OCI-LY3 (cell line): ENCODE data around the gene ATOH8.

ENCODE experiments used
- EZH2phosphoT487 ChIP-seq: fragments of 200-600 bp; shearing (Covaris generic); IDR thresholded peaks from 2 replicates; pipeline ENCODE4 v1.6.1; 2018; ENCODE audit warnings: antibody characterized with exemption, mixed run types, low read depth
- TF ChIP-seq, protein P1 (sequence below): fragments of 200-600, 300-600 bp; sonication (generic); IDR thresholded peaks from 2 replicates; pipeline ENCODE4 v1.5.1; 2014; ENCODE audit warnings: antibody characterized with exemption, low read length, low read depth

DNA sequence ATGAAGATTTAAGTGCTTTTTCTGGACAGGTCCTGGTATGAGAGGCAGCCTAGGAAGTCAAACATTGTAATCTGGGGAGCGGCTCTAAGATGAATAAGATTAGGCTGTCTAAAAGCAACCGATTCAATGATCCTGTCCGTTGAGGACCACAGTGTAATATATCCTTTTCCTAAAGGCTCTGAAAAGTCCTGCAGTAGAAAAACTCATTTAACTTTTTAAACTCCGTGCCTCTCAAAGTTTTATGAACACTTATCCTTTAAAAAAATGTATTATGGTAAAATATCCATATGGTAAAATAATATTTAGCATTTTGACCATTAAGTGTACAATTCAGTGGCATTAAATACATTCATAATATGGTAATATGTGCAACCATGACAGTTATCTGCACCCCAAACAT lies 39.8 kb downstream of the ATOH8 start:
- TF ChIP-seq, protein P1, sequence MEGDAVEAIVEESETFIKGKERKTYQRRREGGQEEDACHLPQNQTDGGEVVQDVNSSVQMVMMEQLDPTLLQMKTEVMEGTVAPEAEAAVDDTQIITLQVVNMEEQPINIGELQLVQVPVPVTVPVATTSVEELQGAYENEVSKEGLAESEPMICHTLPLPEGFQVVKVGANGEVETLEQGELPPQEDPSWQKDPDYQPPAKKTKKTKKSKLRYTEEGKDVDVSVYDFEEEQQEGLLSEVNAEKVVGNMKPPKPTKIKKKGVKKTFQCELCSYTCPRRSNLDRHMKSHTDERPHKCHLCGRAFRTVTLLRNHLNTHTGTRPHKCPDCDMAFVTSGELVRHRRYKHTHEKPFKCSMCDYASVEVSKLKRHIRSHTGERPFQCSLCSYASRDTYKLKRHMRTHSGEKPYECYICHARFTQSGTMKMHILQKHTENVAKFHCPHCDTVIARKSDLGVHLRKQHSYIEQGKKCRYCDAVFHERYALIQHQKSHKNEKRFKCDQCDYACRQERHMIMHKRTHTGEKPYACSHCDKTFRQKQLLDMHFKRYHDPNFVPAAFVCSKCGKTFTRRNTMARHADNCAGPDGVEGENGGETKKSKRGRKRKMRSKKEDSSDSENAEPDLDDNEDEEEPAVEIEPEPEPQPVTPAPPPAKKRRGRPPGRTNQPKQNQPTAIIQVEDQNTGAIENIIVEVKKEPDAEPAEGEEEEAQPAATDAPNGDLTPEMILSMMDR = no peak
- no peak for TF ChIP-seq EZH2phosphoT487
